Effector memory CD8-positive, alpha-beta T cell (primary cell): ENCODE data around the gene MAPKAPK2.
A peak's percentile ranks its signal among the peaks of the same experiment; 100 is the strongest.

ENCODE experiments used
- ATAC-seq: fragments of 150-1000 bp; cut with Tn5 transposase; replicated peaks from 2 replicates; pipeline ENCODE4 v1.10.0; 2021; ENCODE audit warnings: mild to moderate bottlenecking, moderate library complexity
- DNase-seq, 3 experiments: peaks; one replicate each; pipeline ENCODE4 v3.0.0; 2021
- H3K27ac Mint-ChIP-seq, 2 donors: one replicate each; pipeline ENCODE4 v1.8.0; 2022; ENCODE audit warnings: mild to moderate bottlenecking in 2 of 2, mixed read lengths in 2 of 2, moderate library complexity in 2 of 2
- H3K27me3 Mint-ChIP-seq, 2 donors: one replicate each; pipeline ENCODE4 v1.8.0; 2022; ENCODE audit warnings: mixed read lengths in 2 of 2
- H3K36me3 Mint-ChIP-seq: one replicate; pipeline ENCODE4 v1.8.0; 2022; ENCODE audit warnings: mild to moderate bottlenecking, moderate library complexity, mixed read lengths; ENCODE audit not compliant: insufficient read depth
- H3K4me1 Mint-ChIP-seq, 2 donors: one replicate each; pipeline ENCODE4 v1.8.0; 2022; ENCODE audit warnings: low read depth in 2 of 2, mixed read lengths in 2 of 2
- H3K4me3 Mint-ChIP-seq, 2 donors: one replicate each; pipeline ENCODE4 v1.8.0; 2022; ENCODE audit warnings: mild to moderate bottlenecking in 2 of 2, mixed read lengths in 2 of 2, moderate library complexity in 2 of 2
- H3K9me3 Mint-ChIP-seq, 2 donors: one replicate each; pipeline ENCODE4 v1.8.0; 2022; ENCODE audit warnings: mixed read lengths in 2 of 2

Gene MAPKAPK2

GRCh38 chr1:206653715-206654459, 30.8 kb upstream of the MAPKAPK2 start:
- Mint-ChIP-seq H3K27ac (no peak overlapping the region), H3K4me3 (no peak overlapping the region), H3K9me3 (no peaks in the 10 kb centered on the region), H3K4me1 (peaks cover 4 to 7% of the 10 kb centered on the region in 2 donors), H3K36me3 (no peaks in the 10 kb centered on the region), H3K27me3 (peaks cover 19 to 27% of the 10 kb centered on the region in 2 donors)
- DNase-seq: no peak
- no peak for ATAC-seq

DNA sequence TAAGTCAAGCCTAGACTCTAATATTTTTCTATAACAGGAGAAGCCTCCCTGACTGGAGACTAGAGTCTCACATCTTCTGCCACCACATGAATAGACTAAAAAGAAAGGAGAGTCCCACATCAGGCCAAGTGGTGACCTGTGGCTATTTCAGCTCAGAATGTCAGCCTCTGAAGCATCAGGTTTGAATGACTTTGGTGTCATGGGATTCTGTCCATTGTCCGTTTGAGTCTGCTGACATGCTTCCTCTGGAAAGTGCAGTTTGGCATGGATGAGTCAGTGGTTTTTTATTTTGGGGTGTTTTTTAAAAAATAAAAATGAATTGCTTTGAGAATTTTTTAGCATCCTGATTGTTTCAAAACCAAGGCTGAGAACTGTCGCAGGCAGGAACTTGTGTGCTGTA, 29.9 kb upstream of the MAPKAPK2 start:
- no peak for ATAC-seq
- H3K9me3 Mint-ChIP-seq: no peaks in the 10 kb centered on the region
- H3K36me3 Mint-ChIP-seq: no peaks in the 10 kb centered on the region
- peaks cover 4 to 7% of the 10 kb centered on the region in 2 donors for H3K4me1 Mint-ChIP-seq
- no peak for DNase-seq
- no peak overlapping the region for H3K4me3 Mint-ChIP-seq
- peaks cover 19 to 36% of the 10 kb centered on the region in 2 donors for H3K27me3 Mint-ChIP-seq
- no peak overlapping the region for H3K27ac Mint-ChIP-seq

- ATAC-seq: no peak
- H3K27me3 Mint-ChIP-seq: peaks cover 19 to 41% of the 10 kb centered on the region in 2 donors
- peaks cover 4 to 7% of the 10 kb centered on the region in 2 donors for H3K4me1 Mint-ChIP-seq
- DNase-seq: no peak
- H3K9me3 Mint-ChIP-seq: no peaks in the 10 kb centered on the region
- H3K27ac Mint-ChIP-seq: no peak overlapping the region
- no peaks in the 10 kb centered on the region for H3K36me3 Mint-ChIP-seq
- no peak overlapping the region for H3K4me3 Mint-ChIP-seq
These were observed 29.2 kb upstream of the MAPKAPK2 start for GRCh38 chr1:206655471-206655882.

GRCh38 chr1:206656936-206657335, 27.8 kb upstream of the MAPKAPK2 start:
- Mint-ChIP-seq H3K27ac (no peak overlapping the region), H3K4me3 (no peak overlapping the region), H3K4me1 (peaks cover 4 to 7% of the 10 kb centered on the region in 2 donors), H3K36me3 (no peaks in the 10 kb centered on the region), H3K27me3 (peaks cover 20 to 54% of the 10 kb centered on the region in 2 donors), H3K9me3 (no peaks in the 10 kb centered on the region)
- ATAC-seq (no peak), DNase-seq (no peak)

DNA sequence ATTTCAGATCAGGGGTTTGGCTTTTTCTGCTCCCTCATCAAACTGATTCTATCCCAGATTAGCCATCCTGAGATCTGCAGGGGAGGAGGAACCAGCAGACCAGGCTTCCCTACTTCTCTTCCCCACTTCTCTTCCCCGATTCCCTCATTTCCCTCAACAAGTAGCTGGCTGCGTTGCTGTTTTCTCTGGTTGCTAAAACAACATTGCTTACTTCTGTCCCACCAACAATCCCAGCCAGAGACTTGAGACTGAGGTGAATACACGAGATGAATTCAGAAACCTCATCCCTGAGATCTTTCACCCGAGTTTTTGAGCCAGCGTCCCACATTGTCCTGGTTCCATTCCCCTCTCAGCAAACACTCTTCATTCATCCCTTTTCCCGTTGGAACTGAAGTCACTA, 27.0 kb upstream of the MAPKAPK2 start:
- no peaks in the 10 kb centered on the region for H3K9me3 Mint-ChIP-seq
- peaks cover 28 to 62% of the 10 kb centered on the region in 2 donors for H3K27me3 Mint-ChIP-seq
- ATAC-seq (no peak), DNase-seq (no peak)
- peaks cover 4 to 7% of the 10 kb centered on the region in 2 donors for H3K4me1 Mint-ChIP-seq
- no peaks in the 10 kb centered on the region for H3K36me3 Mint-ChIP-seq
- no peak overlapping the region for H3K4me3 Mint-ChIP-seq
- no peak overlapping the region for H3K27ac Mint-ChIP-seq

- no peaks in the 10 kb centered on the region for H3K36me3 Mint-ChIP-seq
- H3K27ac Mint-ChIP-seq: no peak overlapping the region
- ATAC-seq (peak; percentile 83), DNase-seq (peak; percentile 53 to 60 (median 55))
- peaks cover 4 to 9% of the 10 kb centered on the region in 2 donors for H3K4me1 Mint-ChIP-seq
- no peaks in the 10 kb centered on the region for H3K9me3 Mint-ChIP-seq
- no peak overlapping the region for H3K4me3 Mint-ChIP-seq
- peaks cover 32 to 69% of the 10 kb centered on the region in 2 donors for H3K27me3 Mint-ChIP-seq
These were observed 26.3 kb upstream of the MAPKAPK2 start for GRCh38 chr1:206658264-206658980.

- H3K27ac Mint-ChIP-seq: no peak overlapping the region
- DNase-seq (no peak), ATAC-seq (no peak)
- H3K27me3 Mint-ChIP-seq: peaks cover 32 to 70% of the 10 kb centered on the region in 2 donors
- no peak overlapping the region for H3K4me3 Mint-ChIP-seq
- H3K9me3 Mint-ChIP-seq: no peaks in the 10 kb centered on the region
- peaks cover 6 to 12% of the 10 kb centered on the region in 2 donors for H3K4me1 Mint-ChIP-seq
- H3K36me3 Mint-ChIP-seq: no peaks in the 10 kb centered on the region
These were observed 25.8 kb upstream of the MAPKAPK2 start for GRCh38 chr1:206658981-206659273.

DNA sequence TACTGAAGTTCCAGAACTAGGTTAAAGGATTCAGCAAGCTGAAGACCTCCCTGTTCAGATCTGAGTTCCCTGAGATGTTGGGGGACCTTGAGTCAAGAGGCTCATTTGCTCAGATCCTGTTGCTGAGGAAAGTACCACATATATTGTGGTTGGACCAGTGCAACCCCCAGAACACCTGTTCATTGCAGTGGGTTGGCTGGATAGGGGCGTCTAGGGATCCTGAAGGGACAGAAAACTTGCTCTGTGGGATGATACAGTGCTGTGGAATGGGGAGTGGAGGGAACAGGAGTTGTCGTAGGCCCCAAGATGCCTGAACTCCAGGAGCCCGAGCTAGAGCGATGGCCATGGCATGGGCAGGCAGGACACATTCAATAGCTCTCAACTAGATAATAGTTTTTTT, 24.6 kb upstream of the MAPKAPK2 start:
- no peak for DNase-seq
- no peak overlapping the region for H3K4me3 Mint-ChIP-seq
- H3K9me3 Mint-ChIP-seq: no peaks in the 10 kb centered on the region
- H3K4me1 Mint-ChIP-seq: peaks cover 7 to 12% of the 10 kb centered on the region in 2 donors
- H3K27ac Mint-ChIP-seq: no peak overlapping the region
- H3K36me3 Mint-ChIP-seq: no peaks in the 10 kb centered on the region
- peaks cover 32 to 70% of the 10 kb centered on the region in 2 donors for H3K27me3 Mint-ChIP-seq
- ATAC-seq: no peak

GRCh38 chr1:206661161-206661820, 23.4 kb upstream of the MAPKAPK2 start:
- no peaks in the 10 kb centered on the region for H3K36me3 Mint-ChIP-seq
- no peak overlapping the region for H3K27ac Mint-ChIP-seq
- peaks cover 32 to 70% of the 10 kb centered on the region in 2 donors for H3K27me3 Mint-ChIP-seq
- ATAC-seq (no peak), DNase-seq (no peak)
- no peaks in the 10 kb centered on the region for H3K9me3 Mint-ChIP-seq
- H3K4me3 Mint-ChIP-seq: no peak overlapping the region
- H3K4me1 Mint-ChIP-seq: peaks cover 7 to 12% of the 10 kb centered on the region in 2 donors

GRCh38 chr1:206662396-206663092, 22.2 kb upstream of the MAPKAPK2 start:
- H3K4me3 Mint-ChIP-seq: no peak overlapping the region

DNA sequence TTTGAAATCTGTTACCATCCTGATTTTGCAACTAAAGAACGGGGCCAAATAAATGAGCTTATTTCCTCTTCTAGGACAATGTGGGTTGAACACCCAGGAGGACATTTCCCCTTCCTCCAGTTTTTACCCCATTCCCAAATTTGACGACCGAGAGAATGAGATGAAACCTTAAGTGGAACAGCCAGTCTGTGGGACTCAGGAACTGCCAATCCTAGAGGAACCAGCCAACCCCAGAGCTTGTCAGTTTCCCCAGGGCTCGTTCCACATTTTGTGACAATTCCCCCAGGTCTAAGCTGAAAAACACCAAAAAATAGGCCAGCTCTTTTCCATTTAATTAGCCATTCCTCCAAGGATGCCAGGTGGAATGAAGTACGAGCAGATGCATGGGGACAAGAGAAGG, 21.3 kb upstream of the MAPKAPK2 start:
- no peak overlapping the region for H3K4me3 Mint-ChIP-seq
- DNase-seq: no peak
- no peaks in the 10 kb centered on the region for H3K9me3 Mint-ChIP-seq
- H3K4me1 Mint-ChIP-seq: peaks cover 15 to 19% of the 10 kb centered on the region in 2 donors
- no peaks in the 10 kb centered on the region for H3K36me3 Mint-ChIP-seq
- no peak overlapping the region for H3K27ac Mint-ChIP-seq
- no peak for ATAC-seq
- peaks cover 18 to 49% of the 10 kb centered on the region in 2 donors for H3K27me3 Mint-ChIP-seq

More at GRCh38 chr1:206662396-206663092, 22.2 kb upstream of the MAPKAPK2 start:
- Mint-ChIP-seq H3K36me3 (no peaks in the 10 kb centered on the region), H3K27me3 (peaks cover 26 to 57% of the 10 kb centered on the region in 2 donors), H3K4me1 (peaks cover 7 to 13% of the 10 kb centered on the region in 2 donors), H3K9me3 (no peaks in the 10 kb centered on the region), H3K27ac (no peak overlapping the region)
- no peak for ATAC-seq
- DNase-seq: no peak

DNA sequence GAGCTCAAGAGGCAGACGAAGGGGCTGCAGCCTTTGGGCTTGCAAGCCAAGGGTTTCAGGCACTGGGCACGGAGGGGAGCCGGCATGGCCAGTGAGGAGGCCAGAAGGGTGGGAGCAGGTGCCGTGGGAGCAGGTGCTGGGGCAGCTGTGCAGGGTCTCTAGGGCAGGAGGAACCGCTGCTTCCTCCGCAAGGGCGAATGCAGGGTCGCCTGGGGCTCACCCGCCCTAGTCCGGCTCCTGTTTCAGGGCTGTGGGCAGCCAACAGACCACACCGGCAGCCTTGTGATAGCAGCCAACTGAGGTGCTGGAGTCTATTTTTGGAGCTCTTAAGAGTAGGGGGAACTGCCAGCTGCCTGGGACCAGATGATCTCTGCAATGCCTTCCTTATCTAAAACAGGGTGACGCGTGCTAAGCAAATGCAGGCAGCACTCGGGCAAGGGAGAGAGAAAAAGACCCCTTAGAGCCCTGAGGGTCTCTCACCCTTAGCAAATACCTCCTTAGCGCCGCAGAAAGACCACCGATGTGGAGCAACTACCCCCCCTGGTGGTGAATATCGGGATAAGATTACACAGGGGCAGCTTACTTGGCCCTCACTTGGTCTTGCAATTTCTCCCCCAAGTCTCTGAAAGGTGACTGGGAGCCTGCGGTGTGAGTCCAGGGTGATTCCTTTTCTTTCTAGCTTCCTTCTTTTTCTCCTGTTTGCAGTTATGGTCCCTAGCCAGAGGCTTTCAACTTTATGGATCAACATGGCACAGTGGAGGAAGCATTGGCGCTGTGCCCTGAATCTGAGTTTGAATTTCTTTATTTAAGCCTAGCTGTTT, 20.7 kb upstream of the MAPKAPK2 start:
- ATAC-seq (peak; percentile 84), DNase-seq (peak; percentile 76 to 77 (median 76))
- Mint-ChIP-seq H3K27me3 (peaks cover 12 to 42% of the 10 kb centered on the region in 2 donors), H3K9me3 (no peaks in the 10 kb centered on the region), H3K4me1 (peaks cover 12 to 18% of the 10 kb centered on the region in 2 donors), H3K4me3 (no peak overlapping the region), H3K36me3 (no peaks in the 10 kb centered on the region), H3K27ac (no peak overlapping the region)
